IMR-90 (cell line): ENCODE measurements around the gene HGF. TPM values are rescaled to one million over a fixed set of nuclear protein-coding genes. Genes with fewer than 3 reads are reported as not detected.

ENCODE experiments used
- CHD1 ChIP-seq: IDR thresholded peaks from 2 replicates; pipeline ENCODE4 v1.6.1; 2012; ENCODE audit warnings: low read depth, low read length, improper control_type of control experiment
- CTCF ChIP-seq: conservative IDR thresholded peaks from 2 replicates; pipeline ENCODE4 v1.5.1; 2012; ENCODE audit warnings: mild to moderate bottlenecking, low read depth, low read length, improper control_type of control experiment
- polyA plus RNA-seq, 3 experiments: library from polyadenylated mRNA; depleted of rRNA; stranded (reverse); fragments of >200 nt; gene quantifications; 2 replicates each; pipeline ENCODE4 v1.2.3, GENCODE V29; 2012; ENCODE audit warnings: low replicate concordance in 1 of 3
- total RNA-seq: library from RNA; depleted of rRNA; stranded (reverse); fragments of >200 nt; gene quantifications from 2 replicates; pipeline ENCODE4 v1.2.3, GENCODE V29; 2012

The HGF gene
- total and polyA plus RNA-seq, 2 of the 4 experiments (the other 2 are of a cell fraction) = 16.8 to 50.9 TPM

DNA sequence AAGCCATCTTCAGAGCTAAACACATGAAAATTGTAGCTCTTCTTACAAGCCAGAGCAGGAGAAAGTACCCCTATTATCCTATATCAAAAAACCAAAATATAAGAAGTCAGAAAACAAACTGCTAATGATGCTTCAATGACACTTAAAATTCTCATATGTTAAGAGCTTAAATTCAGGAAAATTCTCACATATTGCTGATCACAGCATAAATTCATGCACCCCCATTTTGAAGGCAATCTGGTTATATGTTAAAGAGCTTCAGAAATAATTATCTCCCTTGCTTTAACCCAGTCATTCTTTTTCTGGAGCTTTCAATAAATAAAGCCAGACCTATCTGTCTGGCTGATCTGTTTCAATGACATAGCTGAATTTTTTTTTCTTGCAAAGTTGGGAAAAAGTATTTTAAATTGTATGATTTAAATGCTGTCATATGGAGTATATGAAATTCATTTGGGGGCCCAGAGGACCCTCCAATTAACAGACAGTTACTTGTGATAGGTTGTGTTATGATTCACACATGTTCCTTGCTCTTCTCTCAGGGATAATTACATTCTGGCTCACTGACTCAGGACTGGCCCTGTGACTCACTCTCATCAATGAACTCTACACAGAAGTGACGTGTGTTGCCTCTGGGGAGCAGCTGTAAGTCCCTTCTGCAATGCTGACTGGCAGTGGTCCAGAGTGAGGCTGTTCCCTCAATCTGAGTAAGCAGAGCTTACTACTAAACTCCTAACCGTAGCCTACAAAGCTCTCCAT, 85.2 kb downstream of the HGF start (continued):
- TF ChIP-seq CTCF = no peak
- TF ChIP-seq CHD1 = no peak
